Fibroblast of skin of right biceps (primary cell): ENCODE results near the gene COPG2.

Experiments used
- DNase-seq: peaks from one replicate; pipeline ENCODE4 v3.0.0-alpha.2; 2013

Gene COPG2

GRCh38 chr7:130463553-130464434, 204.8 kb downstream of the COPG2 start:
- DNase-seq: no peak

- peak; percentile 26 for DNase-seq
Observed at GRCh38 chr7:130461272-130461671, 207.3 kb downstream of the COPG2 start.

GRCh38 chr7:130458257-130458656, 210.3 kb downstream of the COPG2 start:
- no peak for DNase-seq
